LoVo (cell line): ENCODE results near the gene OR5K4.

Source experiments
- DNase-seq: peaks from one replicate; pipeline ENCODE4 v3.0.0-alpha.2; 2016; ENCODE audit warnings: low spot score

Gene OR5K4, protein sequence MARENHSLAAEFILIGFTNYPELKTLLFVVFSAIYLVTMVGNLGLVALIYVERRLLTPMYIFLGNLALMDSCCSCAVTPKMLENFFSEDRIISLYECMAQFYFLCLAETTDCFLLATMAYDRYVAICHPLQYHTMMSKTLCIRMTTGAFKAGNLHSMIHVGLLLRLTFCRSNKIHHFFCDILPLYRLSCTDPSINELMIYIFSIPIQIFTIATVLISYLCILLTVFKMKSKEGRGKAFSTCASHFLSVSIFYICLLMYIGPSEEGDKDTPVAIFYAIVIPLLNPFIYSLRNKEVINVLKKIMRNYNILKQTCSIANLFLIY

DNA sequence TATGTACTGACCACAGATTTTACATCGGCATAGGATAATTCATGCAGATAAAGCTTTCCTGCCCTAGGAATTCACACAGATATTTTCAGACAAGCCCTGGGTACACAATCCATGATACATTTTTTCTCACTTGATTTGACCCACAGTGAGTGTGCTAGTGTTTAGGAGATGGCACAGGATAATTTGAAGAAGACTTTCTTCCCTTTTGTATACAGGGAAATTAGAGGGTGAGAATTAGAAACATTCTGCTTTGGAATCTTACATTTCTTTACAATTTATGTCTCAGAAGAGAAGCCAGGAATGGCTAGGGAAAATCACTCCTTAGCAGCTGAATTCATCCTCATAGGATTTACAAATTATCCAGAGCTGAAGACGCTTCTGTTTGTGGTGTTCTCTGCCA is at the start of gene OR5K4:
Gene OR5K4 (plus strand): TSS at position 301 of the 400 bp plus-strand sequence. CDS start 0 bp downstream, at position 301.
- no peak for DNase-seq

DNA sequence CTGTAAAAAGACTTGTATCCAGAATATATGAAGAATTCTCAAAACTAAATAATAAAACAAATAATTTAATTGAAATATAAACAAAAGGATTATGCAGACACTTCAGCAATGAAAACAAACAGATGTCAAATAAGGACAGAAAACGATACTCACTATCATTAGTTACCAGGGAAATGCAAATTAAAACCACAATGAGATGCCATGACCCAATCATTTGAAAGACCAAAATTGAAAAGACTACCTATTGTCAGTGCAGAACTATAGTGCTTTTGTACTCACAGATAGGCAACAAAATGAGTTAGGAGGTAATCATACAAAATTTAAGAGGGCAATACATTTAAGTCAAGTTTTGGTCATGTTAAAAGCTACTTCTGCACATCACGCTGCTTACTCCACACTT is 31.6 kb upstream of the OR5K4 start:
- DNase-seq: no peak

DNA sequence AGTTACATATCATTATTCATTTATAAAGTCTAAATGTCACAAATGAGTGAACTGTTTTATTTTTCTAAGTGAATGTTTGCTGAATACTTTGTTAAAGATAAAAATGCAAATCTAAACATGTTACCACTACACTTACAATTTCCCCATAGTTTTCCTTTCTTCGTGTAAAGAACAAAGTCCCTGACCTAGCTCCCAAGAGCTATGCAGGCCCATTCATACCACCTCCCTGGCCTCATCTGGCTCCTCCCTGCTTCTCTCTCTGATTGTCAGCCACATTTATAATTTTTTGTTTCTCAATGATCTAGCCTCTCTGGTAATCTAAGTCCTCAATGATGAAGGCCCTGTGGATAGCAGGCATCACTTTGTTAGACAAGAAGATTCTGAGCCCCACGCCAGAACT is 31.0 kb upstream of the OR5K4 start:
- DNase-seq: no peak

DNA sequence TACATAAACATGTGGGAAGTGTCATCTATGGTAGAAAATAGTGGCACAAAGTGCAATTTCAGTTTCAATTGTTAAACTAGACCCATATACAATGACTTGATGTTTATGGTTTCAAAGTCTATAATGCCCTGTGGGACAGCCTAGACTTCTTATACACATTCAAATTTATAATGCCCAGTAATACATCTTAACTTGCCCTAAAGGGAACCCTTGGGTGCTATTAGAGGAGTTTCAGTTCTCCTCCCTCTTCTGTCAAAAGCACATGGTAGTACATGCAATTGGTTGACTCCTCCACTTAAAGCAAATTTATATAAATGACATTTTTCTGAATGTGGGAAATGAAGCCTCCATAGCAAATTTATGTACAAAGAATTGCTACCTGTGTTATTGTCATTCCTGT is 30.2 kb upstream of the OR5K4 start:
- DNase-seq: no peak

DNA sequence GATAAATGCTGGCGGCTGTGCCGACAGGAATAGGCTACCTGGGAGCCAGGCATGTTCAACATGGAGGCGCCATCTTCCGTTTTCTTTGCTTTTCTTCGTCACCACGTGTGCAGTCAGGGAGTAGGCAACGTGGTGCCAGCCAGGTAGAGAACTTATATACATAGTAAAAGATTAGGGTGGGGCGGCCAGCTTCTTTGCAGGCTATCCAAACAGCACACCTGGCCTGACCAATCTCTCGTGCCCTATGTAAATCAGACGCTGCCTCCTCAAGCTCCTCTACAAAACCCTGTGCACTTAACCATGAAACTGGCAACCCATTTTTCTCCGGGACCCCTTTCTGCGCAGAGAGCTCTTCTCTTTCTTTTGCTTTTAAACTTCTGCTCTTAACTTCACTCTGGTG is 28.6 kb upstream of the OR5K4 start:
- DNase-seq: no peak

DNA sequence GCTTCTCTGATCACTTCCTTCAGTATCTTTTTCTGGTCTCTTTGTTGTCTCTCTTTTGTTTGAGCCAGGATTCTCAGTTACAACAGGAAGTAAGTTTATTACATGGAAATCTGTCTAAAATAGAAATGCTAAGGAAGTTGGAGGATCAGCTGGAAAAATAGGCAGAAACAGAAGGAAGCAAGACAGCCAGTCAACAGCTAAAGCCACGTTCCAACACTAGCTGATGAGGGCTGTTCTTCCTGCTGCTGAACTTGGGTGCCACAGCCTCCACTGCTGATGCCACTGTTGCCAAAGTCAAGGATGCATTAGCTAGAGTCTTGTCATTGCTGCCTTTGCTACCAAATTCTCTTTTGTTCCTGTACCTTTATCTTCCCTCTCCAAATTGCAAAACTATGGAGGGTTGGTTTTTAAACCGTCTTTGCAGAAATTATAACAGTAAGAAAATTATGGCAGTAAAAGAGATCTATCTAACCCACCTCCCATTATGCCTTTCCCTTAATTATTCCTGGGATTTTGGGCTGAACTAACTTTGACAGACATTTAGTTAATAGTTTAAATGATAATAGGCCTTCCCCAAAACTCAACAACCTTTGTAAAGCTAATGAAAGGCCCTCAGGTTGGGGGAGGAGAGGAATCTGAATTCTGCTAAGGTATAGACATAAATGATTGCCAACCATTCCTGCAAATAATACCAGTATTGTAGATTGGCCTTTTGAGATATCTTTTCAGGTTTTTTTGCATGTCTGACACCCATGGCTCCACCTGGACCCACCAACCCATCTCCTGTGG is 27.4 kb upstream of the OR5K4 start:
- no peak for DNase-seq

DNA sequence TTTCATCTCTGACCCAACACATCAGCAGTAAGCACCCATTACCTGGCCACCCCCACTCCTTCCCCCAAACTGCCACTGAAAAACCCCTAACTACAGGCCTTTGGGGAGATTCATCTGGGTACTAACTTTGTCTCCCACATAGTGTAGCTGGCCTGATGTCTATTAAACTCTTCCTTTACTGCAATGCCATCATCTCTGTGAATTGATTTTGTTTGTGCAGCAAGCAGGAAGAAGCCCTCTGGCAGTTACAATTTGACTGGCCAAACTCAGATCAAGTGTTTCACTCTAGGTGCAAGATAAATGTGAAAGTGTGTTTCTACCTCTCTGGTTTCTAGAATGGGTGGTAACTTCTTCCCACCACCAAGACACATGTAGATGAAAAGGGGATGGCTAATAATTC is 26.7 kb upstream of the OR5K4 start:
- DNase-seq: no peak

DNA sequence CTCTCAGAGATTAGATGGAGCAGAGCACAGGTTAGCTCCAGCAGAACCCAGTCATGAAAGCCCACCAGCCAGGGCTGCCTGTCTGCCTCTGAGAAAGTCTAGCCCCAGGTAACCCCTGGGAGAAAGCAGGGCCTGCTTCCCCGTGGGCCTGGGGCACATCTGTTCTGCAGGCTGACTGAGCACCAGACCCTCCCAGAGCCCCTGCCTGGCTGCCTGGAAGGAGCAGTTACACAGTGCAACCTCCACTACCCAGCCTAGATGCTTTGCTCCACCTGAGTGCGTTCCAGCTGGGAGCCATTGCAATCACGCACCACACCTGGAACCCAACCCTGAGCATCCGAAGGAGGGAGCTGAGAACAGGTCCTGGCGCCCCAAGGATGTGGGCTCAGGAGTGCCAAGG is 24.7 kb upstream of the OR5K4 start:
- no peak for DNase-seq

DNA sequence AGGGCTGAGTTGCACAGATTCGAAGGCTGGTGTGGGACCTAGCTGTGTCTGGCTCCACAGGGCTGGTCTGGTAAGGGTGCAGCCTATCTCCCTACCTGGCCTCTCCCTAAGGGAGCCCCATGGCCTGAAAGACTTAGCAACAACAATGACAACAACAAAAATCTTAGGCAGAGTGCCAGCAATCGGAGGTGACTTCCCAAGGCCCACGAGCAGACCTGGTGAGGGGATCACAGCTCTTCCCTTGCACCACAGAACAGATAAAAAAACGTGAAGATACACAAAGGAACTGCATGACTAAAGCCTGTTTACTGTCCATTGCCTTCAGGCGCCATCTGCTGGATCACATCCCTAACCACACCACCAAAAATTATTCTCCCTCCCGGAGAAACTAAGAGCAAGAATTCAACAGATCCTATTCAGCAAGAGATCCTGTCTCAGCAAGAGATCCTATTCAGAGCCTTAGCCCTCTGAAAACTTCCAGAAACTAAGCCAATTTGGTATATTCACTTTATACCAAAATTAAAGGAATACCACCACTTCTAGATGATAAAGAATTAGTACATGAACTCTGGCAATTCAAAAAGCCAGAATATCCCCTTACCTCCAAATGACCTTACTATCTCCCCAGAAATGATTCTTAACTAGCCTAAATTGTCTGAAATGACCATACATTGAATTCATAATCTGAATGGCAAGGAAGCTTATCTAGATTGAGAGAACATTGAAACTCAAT is 24.1 kb upstream of the OR5K4 start:
- peak; percentile 54 for DNase-seq

DNA sequence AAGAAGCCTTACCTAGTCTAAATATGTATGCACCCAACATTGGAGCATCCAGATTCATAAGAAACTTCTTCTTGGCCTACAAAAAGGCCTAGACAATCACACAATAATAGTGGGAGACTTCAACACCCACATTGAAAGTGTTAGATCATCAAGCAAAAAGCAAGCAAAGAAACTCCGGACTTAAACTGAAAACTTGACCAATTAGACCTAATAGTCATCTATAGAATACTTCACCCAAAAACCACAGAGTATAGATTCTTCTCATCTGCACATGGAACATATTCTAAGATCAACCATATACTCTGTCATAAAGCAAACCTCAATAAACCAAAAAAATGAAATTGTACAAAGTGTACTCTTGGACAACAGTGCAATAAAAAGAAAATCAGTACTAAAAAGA is 22.3 kb upstream of the OR5K4 start:
- no peak for DNase-seq

DNA sequence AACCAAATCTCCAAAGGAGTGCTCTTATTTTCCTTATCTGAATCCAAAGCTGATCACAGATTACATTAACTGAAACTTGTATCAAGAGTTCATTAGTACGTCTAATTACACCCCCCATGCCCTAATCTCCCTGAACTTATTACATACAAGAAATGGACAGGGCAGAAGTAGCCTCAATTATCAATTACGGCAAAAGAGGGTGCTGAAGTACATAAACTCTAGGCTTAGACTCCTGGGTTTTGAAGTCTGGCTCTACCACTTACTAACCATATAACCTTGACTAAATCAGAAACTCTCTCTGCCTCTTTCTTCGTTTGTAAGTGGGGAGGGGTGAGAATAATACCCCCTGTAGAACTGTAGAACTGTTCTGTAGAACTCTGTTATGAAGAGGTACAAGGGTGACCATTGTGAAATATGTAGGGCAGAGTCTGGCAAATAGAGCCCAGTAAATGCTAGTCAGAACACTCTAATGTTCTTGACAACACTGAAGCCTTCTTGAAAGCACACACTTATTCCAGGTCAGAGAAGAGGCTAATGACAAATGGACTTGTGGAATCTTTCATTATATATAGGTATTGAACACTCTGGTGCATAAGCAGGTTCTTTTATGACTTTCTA is 19.6 kb upstream of the OR5K4 start:
- no peak for DNase-seq

DNA sequence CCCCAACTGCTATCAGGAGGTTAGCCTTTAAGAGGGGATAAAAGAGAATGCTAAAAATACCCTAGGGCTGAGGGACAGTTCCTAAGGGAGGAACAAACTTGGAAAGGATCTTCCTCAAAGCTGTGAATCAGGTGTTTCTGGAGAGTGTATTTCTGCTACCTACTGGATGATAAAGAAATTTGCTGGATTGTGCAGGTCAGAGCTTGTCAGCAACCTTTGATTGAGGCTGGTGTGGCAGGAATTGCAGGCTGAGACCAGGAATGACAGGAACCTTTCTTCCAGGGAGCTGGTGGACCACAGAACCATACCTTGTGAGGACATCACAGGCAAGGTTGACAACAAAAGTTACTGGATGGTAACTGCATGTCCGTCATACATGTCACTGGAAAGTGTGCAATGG is 14.6 kb upstream of the OR5K4 start:
- no peak for DNase-seq

DNA sequence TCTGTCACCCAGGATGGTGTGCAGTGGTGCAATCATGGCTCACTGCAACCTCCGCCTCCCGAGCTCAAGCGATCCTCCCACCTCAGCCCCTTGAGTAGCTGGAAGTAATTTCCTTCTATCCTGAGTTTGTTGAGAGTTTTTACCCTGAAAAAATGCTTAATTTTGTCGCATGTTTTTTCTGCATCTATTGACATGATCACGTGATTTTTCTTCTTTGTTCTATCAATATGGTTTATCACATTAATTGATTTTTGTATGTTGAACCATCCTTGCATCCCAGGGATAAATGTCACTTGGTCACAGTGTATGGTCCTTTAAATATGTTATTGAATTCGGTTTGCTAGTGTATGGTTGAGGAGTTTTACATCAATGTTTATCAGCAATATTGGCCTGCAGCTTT is 11.9 kb upstream of the OR5K4 start:
- no peak for DNase-seq

DNA sequence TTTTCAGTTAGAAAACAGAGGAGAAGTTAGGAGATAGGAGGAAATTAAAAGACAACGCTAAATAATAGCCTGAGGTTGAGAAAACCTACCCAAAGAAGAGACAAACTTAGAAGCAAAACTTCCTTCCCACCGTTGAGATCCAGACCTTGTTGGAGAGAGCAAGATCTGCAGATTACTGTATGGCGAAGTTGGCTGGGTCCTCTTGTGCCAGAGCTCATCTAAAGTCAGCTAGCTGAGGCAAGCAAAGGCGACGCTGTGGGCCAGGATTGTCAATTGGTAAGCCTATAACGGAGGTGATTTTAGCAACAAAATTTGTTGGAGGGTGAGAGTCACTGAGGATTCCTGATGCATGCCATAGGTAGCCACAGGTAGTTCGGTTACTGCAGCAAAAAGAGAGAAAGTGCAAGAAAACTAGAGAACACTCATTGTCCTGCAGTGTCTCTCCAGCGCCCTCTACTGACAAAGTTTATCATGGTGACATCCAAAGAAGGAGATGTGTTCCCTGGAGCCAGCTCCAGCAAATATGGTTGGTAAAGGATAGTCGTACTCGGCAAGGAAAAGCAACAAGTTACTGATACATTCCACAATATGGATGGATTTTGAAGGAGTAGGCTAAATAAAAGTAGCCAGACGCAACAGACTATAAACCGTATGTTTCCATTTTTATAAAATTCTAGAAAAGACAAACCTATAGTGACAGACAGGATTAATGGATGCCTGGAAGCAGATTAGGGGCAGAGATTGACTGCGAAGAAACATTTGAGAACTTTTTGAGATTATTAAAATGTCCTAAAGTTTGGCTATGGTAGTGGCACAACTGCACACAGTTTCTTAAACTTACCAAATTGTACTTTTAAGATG is 9.8 kb upstream of the OR5K4 start:
- DNase-seq: peak; percentile 2

DNA sequence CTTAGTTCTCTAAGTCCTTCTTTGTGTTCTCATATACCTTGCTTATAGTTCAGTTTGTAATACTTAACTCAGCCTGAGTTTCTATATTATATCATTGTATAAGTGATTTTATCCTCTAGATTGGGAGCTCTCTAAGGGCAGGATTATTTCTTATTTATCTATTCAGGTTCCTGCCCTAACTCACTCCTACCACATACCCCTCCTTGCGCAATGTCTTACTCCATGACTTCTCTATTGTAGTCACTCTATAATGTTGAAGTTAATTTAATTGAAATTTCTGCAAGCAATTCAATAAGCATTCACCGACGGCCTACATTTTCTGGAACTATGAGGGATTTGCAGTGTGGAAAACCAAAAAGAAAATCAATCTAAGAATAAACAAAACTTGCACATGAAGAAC is 3.6 kb upstream of the OR5K4 start:
- DNase-seq: no peak

DNA sequence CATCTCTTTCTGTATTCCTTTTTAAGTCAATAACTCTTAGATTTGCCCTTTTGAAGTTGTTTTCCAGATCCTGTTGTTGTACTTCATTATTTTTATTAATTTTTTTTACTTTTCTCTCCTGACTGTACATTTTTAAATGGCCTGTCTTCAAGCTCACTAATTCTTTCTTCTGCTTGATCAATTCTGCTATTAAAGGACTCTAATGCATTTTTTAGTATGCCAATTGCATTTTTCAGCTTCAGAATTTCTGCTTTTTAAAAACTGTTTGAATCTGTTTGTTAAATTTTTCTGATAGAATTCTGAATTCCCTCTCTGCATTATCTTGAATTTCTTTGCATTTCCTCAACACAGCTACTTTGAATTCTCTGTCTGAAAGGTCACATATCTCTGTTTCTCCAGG is 5.6 kb downstream of the OR5K4 start:
- no peak for DNase-seq

DNA sequence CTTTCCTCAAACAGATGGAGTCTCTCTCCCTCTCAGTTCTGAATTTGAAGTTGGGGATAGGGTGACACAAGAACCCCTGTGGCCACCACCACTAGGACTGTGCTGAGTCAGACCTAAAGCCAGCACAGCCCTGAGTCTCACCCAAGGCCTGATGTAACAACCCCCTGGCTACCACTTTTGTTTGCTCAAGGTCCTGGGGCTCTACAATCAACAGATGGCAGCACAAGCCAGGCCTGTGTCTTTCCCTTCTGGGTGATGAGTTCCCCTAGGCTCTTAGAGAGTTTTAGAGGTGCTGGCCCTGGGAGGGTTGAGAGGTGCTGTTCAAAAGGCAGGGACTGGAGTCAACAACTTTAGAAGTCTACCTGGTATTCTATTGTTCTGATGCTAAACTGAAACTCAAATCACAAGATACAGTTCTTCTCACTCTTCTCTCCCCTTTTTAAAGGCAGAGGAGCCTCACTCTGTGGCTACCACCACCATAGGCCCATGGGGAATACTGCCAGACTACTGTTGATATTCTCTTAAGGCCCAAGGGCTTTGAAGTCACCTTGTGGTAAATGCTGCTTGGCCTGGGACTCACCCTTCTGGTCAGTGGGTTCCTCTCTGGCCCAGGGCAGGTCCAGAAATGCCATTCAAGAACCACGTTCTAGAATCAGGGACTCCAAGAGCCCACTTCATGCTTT is 6.5 kb downstream of the OR5K4 start:
- no peak for DNase-seq

DNA sequence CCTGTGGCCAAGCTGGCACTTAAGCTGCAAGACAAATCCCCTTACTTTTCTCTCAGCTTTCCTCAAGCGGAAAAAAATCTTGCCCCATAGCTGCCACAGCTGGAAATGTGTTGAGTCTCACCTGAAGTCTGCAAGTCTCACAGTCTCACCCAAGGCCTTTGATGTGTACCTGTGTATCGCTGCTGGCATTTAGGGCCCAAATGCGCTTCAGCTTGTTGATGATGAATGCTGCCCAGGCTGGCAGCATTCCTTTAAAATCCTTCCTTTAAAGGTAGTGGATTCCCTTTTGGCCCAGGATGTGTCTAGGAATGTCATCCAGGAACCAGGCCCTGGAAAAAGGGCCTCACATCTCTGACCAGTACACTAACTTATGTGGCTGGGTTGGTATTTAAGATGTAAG is 7.0 kb downstream of the OR5K4 start:
- no peak for DNase-seq

DNA sequence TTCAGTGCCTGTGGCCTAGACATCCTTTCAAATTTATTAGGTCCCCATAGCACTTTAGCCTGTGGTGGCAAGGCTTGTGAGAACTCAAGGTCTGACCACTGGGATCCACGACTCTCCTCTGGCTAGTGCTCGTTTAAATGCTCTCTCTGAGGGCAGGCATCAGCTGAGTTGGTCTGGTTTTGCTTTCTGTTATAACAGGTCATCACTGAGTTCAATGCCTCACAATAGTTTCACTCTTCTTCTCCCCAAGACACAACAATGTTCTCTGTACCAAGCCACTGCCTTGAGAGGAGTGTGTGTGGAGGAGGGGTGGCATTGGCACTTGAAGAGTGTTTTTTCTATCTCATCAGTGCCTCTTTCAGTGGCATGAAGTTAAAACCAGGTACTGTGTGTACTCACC is 7.6 kb downstream of the OR5K4 start:
- DNase-seq: no peak

DNA sequence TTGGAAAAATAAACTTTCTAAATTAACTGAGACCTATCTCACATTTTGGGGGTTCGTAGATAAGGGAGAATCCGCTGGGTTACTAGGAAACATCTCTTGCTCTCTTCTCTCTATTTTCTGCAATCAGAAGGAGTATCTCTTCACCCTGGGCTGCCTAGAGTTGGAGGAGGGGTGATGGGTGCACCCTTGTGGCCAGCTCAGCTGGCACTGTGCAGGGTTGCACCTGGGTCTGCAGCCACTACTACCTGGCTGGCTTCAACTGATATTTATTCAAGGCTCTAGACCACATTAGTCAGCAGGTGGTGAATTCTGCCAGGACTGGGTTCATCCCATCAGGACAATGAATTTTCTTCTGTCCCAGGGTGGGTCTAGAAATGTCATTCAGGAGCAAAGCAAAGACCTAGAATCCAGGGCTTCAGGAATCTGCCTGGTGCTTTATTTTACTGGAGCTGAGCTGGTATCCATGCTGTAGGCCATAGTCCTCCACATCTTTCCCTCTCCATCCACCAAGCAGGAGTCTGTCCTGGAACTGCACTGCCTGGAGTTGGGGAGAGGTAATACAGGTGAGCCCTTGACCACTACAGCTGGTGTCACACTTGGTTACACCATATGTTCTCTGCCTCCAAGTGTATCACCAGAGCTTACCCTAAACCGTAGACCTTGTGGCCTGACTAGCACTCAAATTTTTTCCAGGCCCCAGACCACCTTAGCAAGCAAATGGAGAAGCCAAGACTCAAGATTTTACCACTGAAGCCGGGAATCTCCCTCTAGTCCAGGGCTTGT is 14.0 kb downstream of the OR5K4 start:
- DNase-seq: no peak
